Activated CD4-positive, alpha-beta memory T cell treated with anti-CD3 and anti-CD28 coated beads for 36 hours (primary cell): ENCODE measurements around the gene NAV2. TPM values are rescaled to one million over a fixed set of nuclear protein-coding genes. Genes with fewer than 3 reads are reported as not detected.

Experiments
- CTCF ChIA-PET: fragments of 350-600 bp; sonication (Branson Sonifier 250); formaldehyde crosslinking; loops from one replicate; lab custom pipeline; 2021; ENCODE audit warnings: antibody characterized with exemption, inconsistent platforms; lab: Charles Lee
- POLR2A ChIA-PET: fragments of 350-600 bp; sonication (Branson Sonifier 250); formaldehyde crosslinking; loops from one replicate; lab custom pipeline; 2021; ENCODE audit warnings: antibody characterized with exemption; lab: Charles Lee
- DNase-seq: peaks from one replicate; pipeline ENCODE4 v3.0.0-alpha.2; 2020
- H3K27ac Mint-ChIP-seq: one replicate; pipeline ENCODE4 v1.8.0; 2021; ENCODE audit warnings: mixed read lengths
- H3K27me3 Mint-ChIP-seq: one replicate; pipeline ENCODE4 v1.8.0; 2021; ENCODE audit warnings: mixed read lengths
- H3K36me3 Mint-ChIP-seq: one replicate; pipeline ENCODE4 v1.8.0; 2021; ENCODE audit warnings: mixed read lengths
- H3K4me1 Mint-ChIP-seq: one replicate; pipeline ENCODE4 v1.8.0; 2021; ENCODE audit warnings: low read depth, mixed read lengths
- H3K4me3 Mint-ChIP-seq: one replicate; pipeline ENCODE4 v1.8.0; 2021; ENCODE audit warnings: mild to moderate bottlenecking, mixed read lengths
- H3K9me3 Mint-ChIP-seq: one replicate; pipeline ENCODE4 v1.8.0; 2021; ENCODE audit warnings: mixed read lengths
- intact Hi-C: fragments of 100-400 bp; cut with micrococcal nuclease; formaldehyde crosslinking; loops from one replicate; pipeline ENCODE4 v1.15.1; 2023
- total RNA-seq, 2 experiments: library from RNA; stranded (reverse); gene quantifications; one replicate each; pipeline ENCODE4 v1.2.3, GENCODE V29; 2021

Gene NAV2
- total RNA-seq, 2 experiments from 2014 or later: 0.75 to 0.86 TPM

DNA sequence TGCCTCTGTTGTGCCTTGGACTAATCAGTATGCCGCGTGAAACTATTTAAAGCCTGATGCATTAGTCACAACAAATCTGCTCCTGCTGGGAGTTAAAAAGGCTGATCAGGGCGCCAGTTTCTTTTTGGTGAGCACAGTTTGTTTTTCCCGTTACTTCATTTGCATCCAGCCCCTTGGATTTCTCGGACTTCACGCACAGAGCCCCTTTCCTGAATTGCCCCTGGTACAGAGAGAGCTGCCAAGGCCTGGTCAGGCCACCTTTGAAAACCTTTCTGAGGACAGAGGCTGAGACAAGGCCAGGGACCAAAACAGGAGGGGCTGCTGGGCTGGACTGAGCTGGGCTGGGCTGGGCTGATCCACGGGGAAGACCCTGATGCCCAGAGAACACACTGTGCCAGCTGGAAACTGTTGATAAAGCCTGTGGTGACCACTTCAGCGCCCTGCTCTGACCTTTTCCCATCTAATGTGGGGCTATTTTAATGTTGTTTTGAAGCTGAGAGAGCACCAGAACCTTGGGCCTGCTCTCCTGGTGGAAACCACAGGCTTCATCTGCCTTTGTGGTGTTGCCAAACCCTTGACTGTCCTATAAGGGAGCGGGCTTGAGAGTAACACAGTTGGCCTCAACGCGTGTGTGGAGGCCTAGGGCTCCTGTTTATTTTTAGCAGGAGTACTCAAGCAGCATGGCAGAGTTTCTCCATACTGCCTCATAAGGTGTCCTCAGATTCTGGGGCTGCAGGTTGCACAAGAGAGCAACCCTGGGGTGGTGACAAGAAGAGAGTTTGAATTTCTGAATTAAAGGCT, 44.2 kb downstream of the NAV2 start:
- Mint-ChIP-seq H3K4me3 (no peak overlapping the region), H3K27me3 (no peaks in the 10 kb centered on the region), H3K36me3 (no peaks in the 10 kb centered on the region), H3K4me1 (no peaks in the 10 kb centered on the region), H3K27ac (no peak overlapping the region), H3K9me3 (no peaks in the 10 kb centered on the region)
- POLR2A ChIA-PET: no interaction called here
- CTCF ChIA-PET: no interaction called here
- no peak for DNase-seq
- intact Hi-C loops: no loop called here

- ChIA-PET CTCF (no interaction called here), POLR2A (no interaction called here)
- Mint-ChIP-seq H3K27ac (no peak overlapping the region), H3K4me3 (no peak overlapping the region), H3K9me3 (no peaks in the 10 kb centered on the region), H3K27me3 (peaks cover 4% of the 10 kb centered on the region), H3K4me1 (no peaks in the 10 kb centered on the region), H3K36me3 (no peaks in the 10 kb centered on the region)
- DNase-seq: no peak
- intact Hi-C loops: no loop called here
These were observed 46.8 kb downstream of the NAV2 start for GRCh38 chr11:19759389-19759788.

GRCh38 chr11:19762266-19762665, 49.6 kb downstream of the NAV2 start:
- ChIA-PET POLR2A (no interaction called here), CTCF (no interaction called here)
- Mint-ChIP-seq H3K9me3 (no peaks in the 10 kb centered on the region), H3K27ac (no peak overlapping the region), H3K4me1 (no peaks in the 10 kb centered on the region), H3K36me3 (no peaks in the 10 kb centered on the region), H3K27me3 (peaks cover 9% of the 10 kb centered on the region), H3K4me3 (no peak overlapping the region)
- no peak for DNase-seq
- intact Hi-C loops: no loop called here

DNA sequence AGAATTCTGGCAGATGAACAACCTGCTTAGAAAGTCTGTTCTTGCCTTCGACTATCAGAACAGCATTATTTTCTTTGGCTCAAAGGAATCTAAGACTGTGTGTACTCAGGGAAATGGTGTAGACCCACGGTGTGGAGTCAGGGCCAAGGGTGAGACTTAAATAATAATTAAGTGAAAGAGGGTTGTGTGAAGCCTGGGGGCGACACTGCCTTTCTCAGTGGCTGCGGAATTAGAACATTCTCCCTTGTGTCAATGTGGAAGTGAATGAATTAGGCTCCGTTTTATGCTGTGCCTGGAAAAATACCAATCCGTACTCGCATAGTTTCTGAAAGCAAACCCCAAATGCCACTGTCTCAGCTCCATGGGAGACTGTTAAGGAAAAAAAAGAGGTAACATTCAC, 50.7 kb downstream of the NAV2 start:
- H3K27me3 Mint-ChIP-seq: peaks cover 9% of the 10 kb centered on the region
- no peaks in the 10 kb centered on the region for H3K36me3 Mint-ChIP-seq
- no peaks in the 10 kb centered on the region for H3K9me3 Mint-ChIP-seq
- no peak for DNase-seq
- CTCF ChIA-PET: no interaction called here
- intact Hi-C loops: no loop called here
- H3K4me1 Mint-ChIP-seq: no peaks in the 10 kb centered on the region
- H3K27ac Mint-ChIP-seq: no peak overlapping the region
- POLR2A ChIA-PET: no interaction called here
- H3K4me3 Mint-ChIP-seq: no peak overlapping the region

DNA sequence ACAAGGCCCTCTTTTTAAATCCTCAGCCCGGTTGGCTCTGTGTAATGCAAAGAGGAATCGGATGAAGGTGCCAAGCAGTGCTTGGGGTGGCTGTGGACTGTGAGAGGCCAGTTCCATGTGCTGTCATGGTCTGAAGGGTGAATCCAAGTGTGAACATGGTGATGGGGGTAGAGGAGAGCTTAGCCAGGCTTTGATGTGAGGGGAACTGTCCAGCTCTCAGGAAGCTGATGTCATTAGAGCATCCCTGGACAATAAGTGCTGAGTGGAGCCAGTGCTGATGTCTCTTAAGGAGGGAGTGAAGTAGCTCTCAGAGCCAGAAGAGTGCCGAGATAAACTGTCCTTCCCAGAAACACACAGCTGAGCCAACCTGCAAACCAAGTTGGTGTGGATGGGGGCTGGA, 53.6 kb downstream of the NAV2 start:
- ChIA-PET POLR2A (no interaction called here), CTCF (interaction anchor here (1.4 kb wide), 1 partner anchor 12 kb away, joined by 5 read pairs; no protein-coding TSS in a partner anchor)
- Mint-ChIP-seq H3K4me3 (no peak overlapping the region), H3K4me1 (peaks cover 2% of the 10 kb centered on the region), H3K27ac (no peak overlapping the region), H3K9me3 (no peaks in the 10 kb centered on the region), H3K36me3 (no peaks in the 10 kb centered on the region), H3K27me3 (peaks cover 9% of the 10 kb centered on the region)
- intact Hi-C loops: no loop called here
- DNase-seq: no peak

- POLR2A ChIA-PET: no interaction called here
- CTCF ChIA-PET: interaction anchor here (1.4 kb wide), 1 partner anchor 12 kb away, joined by 5 read pairs; no protein-coding TSS in a partner anchor
These were observed 54.2 kb downstream of the NAV2 start for GRCh38 chr11:19766810-19767209.

DNA sequence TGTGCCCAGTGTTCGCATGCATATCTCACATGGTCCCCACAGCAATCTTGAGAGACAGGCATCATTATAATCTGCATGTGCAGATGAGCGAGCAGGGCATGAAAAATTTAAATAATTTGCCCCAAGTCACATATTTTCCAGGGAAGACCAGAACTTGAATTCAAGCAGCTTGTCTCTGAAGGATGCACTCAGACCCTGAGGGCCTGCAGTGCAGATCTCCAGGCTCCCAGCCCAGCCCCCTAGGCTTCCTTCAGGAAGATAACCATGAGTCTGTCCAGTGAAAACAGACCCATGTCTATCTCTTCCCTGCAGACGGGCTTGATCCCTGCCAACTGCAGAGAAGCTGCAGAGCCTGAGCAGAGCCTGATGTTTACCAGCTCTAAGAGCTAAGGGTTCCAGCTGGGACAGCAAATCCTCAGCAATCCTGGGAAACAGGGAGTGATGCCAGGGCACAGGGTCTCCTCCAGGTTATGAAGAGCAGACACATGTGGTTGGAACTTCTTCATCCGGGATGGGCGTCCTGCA, 55.1 kb downstream of the NAV2 start:
- POLR2A ChIA-PET: no interaction called here
- peaks cover 5% of the 10 kb centered on the region for H3K4me1 Mint-ChIP-seq
- intact Hi-C loops: no loop called here
- H3K9me3 Mint-ChIP-seq: no peaks in the 10 kb centered on the region
- no peak overlapping the region for H3K4me3 Mint-ChIP-seq
- CTCF ChIA-PET: no interaction called here
- H3K27ac Mint-ChIP-seq: no peak overlapping the region
- H3K27me3 Mint-ChIP-seq: peaks cover 9% of the 10 kb centered on the region
- DNase-seq: no peak
- H3K36me3 Mint-ChIP-seq: no peaks in the 10 kb centered on the region

More at GRCh38 chr11:19766810-19767209, 54.2 kb downstream of the NAV2 start:
- H3K27me3 Mint-ChIP-seq: peaks cover 9% of the 10 kb centered on the region
- no peaks in the 10 kb centered on the region for H3K9me3 Mint-ChIP-seq
- intact Hi-C loops: no loop called here
- no peak overlapping the region for H3K27ac Mint-ChIP-seq
- no peak for DNase-seq
- H3K4me1 Mint-ChIP-seq: peaks cover 5% of the 10 kb centered on the region
- no peak overlapping the region for H3K4me3 Mint-ChIP-seq
- no peaks in the 10 kb centered on the region for H3K36me3 Mint-ChIP-seq

DNA sequence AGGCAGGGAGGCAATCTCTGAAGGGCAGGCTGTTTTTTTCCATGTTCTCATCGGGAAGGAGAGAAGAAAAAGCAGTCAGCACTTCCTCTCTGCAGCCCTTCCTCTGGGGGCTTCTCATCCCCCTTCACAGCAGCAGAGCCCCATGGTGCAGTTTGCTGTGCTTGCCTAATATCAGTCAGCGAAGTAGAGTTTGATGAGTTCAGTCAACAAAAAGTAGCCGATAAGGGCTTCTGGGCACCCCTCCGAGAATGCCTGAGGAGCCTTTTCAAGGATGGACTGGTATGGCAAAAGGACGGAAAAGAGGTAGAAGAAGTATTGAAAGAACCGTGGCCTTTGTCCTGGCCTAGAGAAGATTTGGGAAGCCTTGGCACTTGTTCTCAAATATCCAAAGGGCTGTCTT, 55.6 kb downstream of the NAV2 start:
- ChIA-PET POLR2A (no interaction called here), CTCF (no interaction called here)
- DNase-seq: no peak
- Mint-ChIP-seq H3K9me3 (no peaks in the 10 kb centered on the region), H3K4me1 (peaks cover 5% of the 10 kb centered on the region), H3K27me3 (peaks cover 9% of the 10 kb centered on the region), H3K4me3 (no peak overlapping the region), H3K36me3 (no peaks in the 10 kb centered on the region), H3K27ac (no peak overlapping the region)
- intact Hi-C loops: no loop called here

GRCh38 chr11:19768815-19769214, 56.2 kb downstream of the NAV2 start:
- ChIA-PET POLR2A (no interaction called here), CTCF (no interaction called here)
- Mint-ChIP-seq H3K27ac (no peak overlapping the region), H3K9me3 (no peaks in the 10 kb centered on the region), H3K4me1 (peaks cover 5% of the 10 kb centered on the region), H3K4me3 (no peak overlapping the region), H3K36me3 (no peaks in the 10 kb centered on the region), H3K27me3 (peaks cover 6% of the 10 kb centered on the region)
- intact Hi-C loops: no loop called here
- no peak for DNase-seq

GRCh38 chr11:19769820-19770219, 57.2 kb downstream of the NAV2 start:
- peaks cover 5% of the 10 kb centered on the region for H3K4me1 Mint-ChIP-seq
- H3K4me3 Mint-ChIP-seq: no peak overlapping the region
- POLR2A ChIA-PET: no interaction called here
- H3K27ac Mint-ChIP-seq: no peak overlapping the region
- no peaks in the 10 kb centered on the region for H3K36me3 Mint-ChIP-seq
- no peak for DNase-seq
- CTCF ChIA-PET: no interaction called here
- intact Hi-C loops: no loop called here
- no peaks in the 10 kb centered on the region for H3K9me3 Mint-ChIP-seq
- H3K27me3 Mint-ChIP-seq: peaks cover 8% of the 10 kb centered on the region

GRCh38 chr11:19770277-19770676, 57.6 kb downstream of the NAV2 start:
- DNase-seq: no peak
- intact Hi-C loops: no loop called here
- CTCF ChIA-PET: no interaction called here
- POLR2A ChIA-PET: no interaction called here
- Mint-ChIP-seq H3K4me1 (peaks cover 5% of the 10 kb centered on the region), H3K4me3 (no peak overlapping the region), H3K36me3 (no peaks in the 10 kb centered on the region), H3K27ac (no peak overlapping the region), H3K27me3 (peaks cover 10% of the 10 kb centered on the region), H3K9me3 (no peaks in the 10 kb centered on the region)

- Mint-ChIP-seq H3K9me3 (no peaks in the 10 kb centered on the region), H3K4me3 (no peak overlapping the region), H3K4me1 (peaks cover 10% of the 10 kb centered on the region), H3K27ac (no peak overlapping the region), H3K27me3 (peaks cover 16% of the 10 kb centered on the region), H3K36me3 (no peaks in the 10 kb centered on the region)
- ChIA-PET POLR2A (no interaction called here), CTCF (no interaction called here)
- DNase-seq: no peak
- intact Hi-C loops: no loop called here
These were observed 58.8 kb downstream of the NAV2 start for GRCh38 chr11:19771463-19771862.

GRCh38 chr11:19772480-19772879, 59.8 kb downstream of the NAV2 start:
- intact Hi-C loops: no loop called here
- H3K9me3 Mint-ChIP-seq: no peaks in the 10 kb centered on the region
- H3K4me1 Mint-ChIP-seq: peaks cover 14% of the 10 kb centered on the region
- ChIA-PET POLR2A (no interaction called here), CTCF (no interaction called here)
- no peaks in the 10 kb centered on the region for H3K36me3 Mint-ChIP-seq
- no peak overlapping the region for H3K4me3 Mint-ChIP-seq
- H3K27me3 Mint-ChIP-seq: peaks cover 21% of the 10 kb centered on the region
- DNase-seq: no peak
- no peak overlapping the region for H3K27ac Mint-ChIP-seq
